ENCODE measurements around the gene MAP3K5.
"Not testable (repeated sequence)": the region's sequence is repeated elsewhere in the genome, so short reads cannot be mapped to it uniquely, and the experiment has no call there.

Gene MAP3K5

GRCh38 chr6:136607932-136608772, 184.1 kb downstream of the MAP3K5 start:
- peak; percentile 41 for DNase-seq (ENCODE audit: low read depth)

- DNase-seq (ENCODE audit: low read depth) = no peak
These were observed 184.9 kb downstream of the MAP3K5 start for GRCh38 chr6:136607204-136607931.

- DNase-seq (ENCODE audit: low read depth) = no peak
These were observed 187.3 kb downstream of the MAP3K5 start for GRCh38 chr6:136604928-136605510.

- no peak for DNase-seq (ENCODE audit: low read depth)
These were observed 187.9 kb downstream of the MAP3K5 start for GRCh38 chr6:136604328-136604825.

GRCh38 chr6:136600818-136601217, 191.5 kb downstream of the MAP3K5 start:
- DNase-seq (ENCODE audit: low read depth) = no peak

GRCh38 chr6:136599329-136600011, 192.8 kb downstream of the MAP3K5 start:
- DNase-seq (ENCODE audit: low read depth) = no peak

- no peak for DNase-seq (ENCODE audit: low read depth)
These were observed 194.2 kb downstream of the MAP3K5 start for GRCh38 chr6:136598048-136598447.

- DNase-seq (ENCODE audit: low read depth) = no peak
These were observed 197.6 kb downstream of the MAP3K5 start for GRCh38 chr6:136594671-136595070.

- no peak for DNase-seq (ENCODE audit: low read depth)
These were observed 198.4 kb downstream of the MAP3K5 start for GRCh38 chr6:136593748-136594490.

GRCh38 chr6:136592930-136593673, 199.2 kb downstream of the MAP3K5 start:
- no peak for DNase-seq (ENCODE audit: low read depth)

- DNase-seq (ENCODE audit: low read depth) = no peak
These were observed 200.7 kb downstream of the MAP3K5 start for GRCh38 chr6:136591617-136592016.

- not testable (repeated sequence) for DNase-seq (ENCODE audit: low read depth)
These were observed 201.4 kb downstream of the MAP3K5 start for GRCh38 chr6:136590846-136591245.

GRCh38 chr6:136587527-136587926, 204.8 kb downstream of the MAP3K5 start:
- DNase-seq (ENCODE audit: low read depth) = no peak

- DNase-seq (ENCODE audit: low read depth) = no peak
These were observed 206.0 kb downstream of the MAP3K5 start for GRCh38 chr6:136586295-136586694.

GRCh38 chr6:136585523-136585922, 206.8 kb downstream of the MAP3K5 start:
- not testable (repeated sequence) for DNase-seq (ENCODE audit: low read depth)

- not testable (repeated sequence) for DNase-seq (ENCODE audit: low read depth)
These were observed 208.0 kb downstream of the MAP3K5 start for GRCh38 chr6:136584290-136584689.

- no peak for DNase-seq (ENCODE audit: low read depth)
These were observed 209.4 kb downstream of the MAP3K5 start for GRCh38 chr6:136582711-136583471.

GRCh38 chr6:136579800-136580199, 212.5 kb downstream of the MAP3K5 start:
- DNase-seq (ENCODE audit: low read depth) = no peak

- DNase-seq (ENCODE audit: low read depth) = no peak
These were observed 215.5 kb downstream of the MAP3K5 start for GRCh38 chr6:136576821-136577220.

- no peak for DNase-seq (ENCODE audit: low read depth)
These were observed 220.8 kb downstream of the MAP3K5 start for GRCh38 chr6:136571496-136571895.
